Lung (tissue), 12 donors: ENCODE results near the gene EFNA4. TPM values are rescaled to one million over a fixed set of nuclear protein-coding genes. Genes with fewer than 3 reads are reported as not detected.

Experiments
- ATAC-seq: fragments of 200-7000 bp; cut with Tn5 transposase; one replicate; pipeline ENCODE4 v1.9.1; 2020; ENCODE audit warnings: moderate number of reproducible peaks; ENCODE audit not compliant: insufficient read depth, low FRiP score
- DNase-seq, 3 donors: peaks; one replicate each; pipeline ENCODE4 v3.0.0-alpha.2; 2013 to 2017
- H3K27ac ChIP-seq, 2 donors: one replicate each; pipeline ENCODE4 v1.5.1; 2013; ENCODE audit warnings: mild to moderate bottlenecking in 2 of 2, moderate library complexity in 2 of 2, control low read depth in 1 of 2, inconsistent platforms in 1 of 2, low read depth in 1 of 2, low read length in 1 of 2
- H3K27me3 ChIP-seq, 3 donors: one replicate each; pipeline ENCODE4 v1.5.1; 2013; ENCODE audit warnings: low read length in 2 of 3; ENCODE audit not compliant: control insufficient read depth in 3 of 3, insufficient read depth in 3 of 3
- H3K36me3 ChIP-seq, 4 donors: one replicate each; pipeline ENCODE4 v1.5.1; 2013; ENCODE audit warnings: low read length in 4 of 4, mild to moderate bottlenecking in 1 of 4, moderate library complexity in 1 of 4; ENCODE audit not compliant: control insufficient read depth in 4 of 4, insufficient read depth in 4 of 4
- H3K4me1 ChIP-seq, 5 donors: one replicate each; pipeline ENCODE4 v1.5.1; 2013; ENCODE audit warnings: low read length in 5 of 5, mild to moderate bottlenecking in 2 of 5, moderate library complexity in 1 of 5; ENCODE audit not compliant: control insufficient read depth in 5 of 5, insufficient read depth in 5 of 5
- H3K4me3 ChIP-seq: one replicate; pipeline ENCODE4 v1.5.1; 2013; ENCODE audit warnings: mild to moderate bottlenecking, control low read depth, moderate library complexity
- H3K9ac ChIP-seq, 2 donors: one replicate each; pipeline ENCODE4 v1.5.1; 2013; ENCODE audit warnings: low read length in 2 of 2, control low read depth in 1 of 2; ENCODE audit not compliant: insufficient read depth in 1 of 2
- H3K9me3 ChIP-seq, 4 donors: one replicate each; pipeline ENCODE4 v1.5.1; 2013; ENCODE audit warnings: low read length in 3 of 4, mild to moderate bottlenecking in 1 of 4, moderate library complexity in 1 of 4; ENCODE audit not compliant: control insufficient read depth in 4 of 4, insufficient read depth in 3 of 4
- whole genome bisulfite sequencing, 2 donors: extraction: QIAGEN DNeasy Blood & Tissue Kit; methylation state at CpG; one replicate each; pipeline ENCODE4 v1.1.7; 2013; 5-methylcytosine and 5-hydroxymethylcytosine counted together
- polyA plus RNA-seq, 2 donors: library from polyadenylated mRNA; stranded (reverse); fragments of 200-250 nt; gene quantifications; one replicate each; pipeline ENCODE4 v1.2.1, GENCODE V29; 2013
- total RNA-seq, 2 donors: library from RNA; depleted of rRNA in 1 of 2; stranded (reverse); fragments of >200 nt in 1 of 2; gene quantifications; one replicate each; pipeline ENCODE4 v1.2.1, GENCODE V29; 2014 to 2021
- TF ChIP-seq, protein P1 (sequence below): IDR thresholded peaks from 2 replicates; pipeline ENCODE4 v1.5.1; 2012; ENCODE audit warnings: mild to moderate bottlenecking; ENCODE audit errors: control extremely low read depth, extremely low read depth
- donor health status: control.
- donor health status: control.
- donor health status: Bipolar disorder and iron deficiency.
- donor health status: healthy.
- donor health status: DM: yes; HTN: yes; CAD: no.

EFNA4 gene
- total and polyA plus RNA-seq, 4 donors: 8.3 to 13.4 (median 10.2) TPM

- no peaks in the 10 kb centered on the region for H3K9me3 ChIP-seq
- peaks cover 0 to 30% (median 0%) of the 10 kb centered on the region in 4 donors for H3K36me3 ChIP-seq
- 71 to 80% methylated on average over 26 of the region's 26 CpGs for WGBS, 2 donors
- ATAC-seq (no peak), DNase-seq (no peak)
- H3K27me3 ChIP-seq: no peaks in the 10 kb centered on the region
- TF ChIP-seq, protein P1, sequence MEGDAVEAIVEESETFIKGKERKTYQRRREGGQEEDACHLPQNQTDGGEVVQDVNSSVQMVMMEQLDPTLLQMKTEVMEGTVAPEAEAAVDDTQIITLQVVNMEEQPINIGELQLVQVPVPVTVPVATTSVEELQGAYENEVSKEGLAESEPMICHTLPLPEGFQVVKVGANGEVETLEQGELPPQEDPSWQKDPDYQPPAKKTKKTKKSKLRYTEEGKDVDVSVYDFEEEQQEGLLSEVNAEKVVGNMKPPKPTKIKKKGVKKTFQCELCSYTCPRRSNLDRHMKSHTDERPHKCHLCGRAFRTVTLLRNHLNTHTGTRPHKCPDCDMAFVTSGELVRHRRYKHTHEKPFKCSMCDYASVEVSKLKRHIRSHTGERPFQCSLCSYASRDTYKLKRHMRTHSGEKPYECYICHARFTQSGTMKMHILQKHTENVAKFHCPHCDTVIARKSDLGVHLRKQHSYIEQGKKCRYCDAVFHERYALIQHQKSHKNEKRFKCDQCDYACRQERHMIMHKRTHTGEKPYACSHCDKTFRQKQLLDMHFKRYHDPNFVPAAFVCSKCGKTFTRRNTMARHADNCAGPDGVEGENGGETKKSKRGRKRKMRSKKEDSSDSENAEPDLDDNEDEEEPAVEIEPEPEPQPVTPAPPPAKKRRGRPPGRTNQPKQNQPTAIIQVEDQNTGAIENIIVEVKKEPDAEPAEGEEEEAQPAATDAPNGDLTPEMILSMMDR: no peak
- no peak overlapping the region for H3K9ac ChIP-seq
- peak overlapping the region; percentile 74 to 79 for H3K27ac ChIP-seq
- no peak overlapping the region for H3K4me3 ChIP-seq
- peaks cover 0 to 19% (median 4%) of the 10 kb centered on the region in 5 donors for H3K4me1 ChIP-seq
These were observed 47.2 kb upstream of the EFNA4 start for GRCh38 chr1:155016231-155016831.

- Histone ChIP-seq H3K9ac (no peak overlapping the region), H3K4me1 (peaks cover 0 to 12% (median 4%) of the 10 kb centered on the region in 5 donors), H3K27ac (peak overlapping the region; percentile 74 to 79), H3K4me3 (no peak overlapping the region), H3K9me3 (no peaks in the 10 kb centered on the region), H3K27me3 (no peaks in the 10 kb centered on the region), H3K36me3 (peaks cover 0 to 30% (median 0%) of the 10 kb centered on the region in 4 donors)
- 3 to 5% methylated on average over 43 to 48 of the region's 49 CpGs for WGBS, 2 donors
- ATAC-seq: peak; percentile 91
- TF ChIP-seq, protein P1: peak; percentile 100
- peak; percentile 84 to 91 (median 91) for DNase-seq
These were observed 46.2 kb upstream of the EFNA4 start for GRCh38 chr1:155017041-155017945.

DNA sequence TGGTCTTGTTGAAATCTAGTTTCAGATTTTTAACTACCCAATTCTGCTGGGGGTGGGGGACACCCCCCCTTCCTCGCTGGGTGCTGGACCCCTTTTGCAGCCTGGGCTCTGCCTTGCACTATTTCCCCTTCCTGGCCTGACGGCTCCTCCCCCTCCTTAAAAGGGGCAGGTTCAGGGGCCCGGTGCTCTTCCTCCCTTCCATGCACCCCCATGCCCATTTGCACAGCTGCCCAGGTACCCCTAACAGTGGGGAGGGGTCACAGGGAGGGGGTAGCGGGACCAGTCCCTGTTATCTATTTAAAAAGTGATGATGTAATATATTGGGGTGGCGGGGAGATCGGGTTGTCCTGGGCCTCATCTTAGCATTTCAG lies 45.6 kb upstream of the EFNA4 start:
- ATAC-seq (no peak), DNase-seq (no peak)
- no peak overlapping the region for H3K4me3 ChIP-seq
- H3K9ac ChIP-seq: no peak overlapping the region
- H3K9me3 ChIP-seq: no peaks in the 10 kb centered on the region
- H3K27ac ChIP-seq: peak overlapping the region in 1 of 2 donors; percentile 74
- peaks cover 0 to 30% (median 0%) of the 10 kb centered on the region in 4 donors for H3K36me3 ChIP-seq
- TF ChIP-seq, protein P1: no peak
- WGBS, 2 donors: 43 to 49% methylated on average over 6 of the region's 6 CpGs
- peaks cover 0 to 10% (median 4%) of the 10 kb centered on the region in 5 donors for H3K4me1 ChIP-seq
- H3K27me3 ChIP-seq: no peaks in the 10 kb centered on the region
